ENCODE results near the gene GUCY2D.
"Not testable (repeated sequence)": the region's sequence is repeated elsewhere in the genome, so short reads cannot be mapped to it uniquely, and the experiment has no call there.

Gene GUCY2D

DNA sequence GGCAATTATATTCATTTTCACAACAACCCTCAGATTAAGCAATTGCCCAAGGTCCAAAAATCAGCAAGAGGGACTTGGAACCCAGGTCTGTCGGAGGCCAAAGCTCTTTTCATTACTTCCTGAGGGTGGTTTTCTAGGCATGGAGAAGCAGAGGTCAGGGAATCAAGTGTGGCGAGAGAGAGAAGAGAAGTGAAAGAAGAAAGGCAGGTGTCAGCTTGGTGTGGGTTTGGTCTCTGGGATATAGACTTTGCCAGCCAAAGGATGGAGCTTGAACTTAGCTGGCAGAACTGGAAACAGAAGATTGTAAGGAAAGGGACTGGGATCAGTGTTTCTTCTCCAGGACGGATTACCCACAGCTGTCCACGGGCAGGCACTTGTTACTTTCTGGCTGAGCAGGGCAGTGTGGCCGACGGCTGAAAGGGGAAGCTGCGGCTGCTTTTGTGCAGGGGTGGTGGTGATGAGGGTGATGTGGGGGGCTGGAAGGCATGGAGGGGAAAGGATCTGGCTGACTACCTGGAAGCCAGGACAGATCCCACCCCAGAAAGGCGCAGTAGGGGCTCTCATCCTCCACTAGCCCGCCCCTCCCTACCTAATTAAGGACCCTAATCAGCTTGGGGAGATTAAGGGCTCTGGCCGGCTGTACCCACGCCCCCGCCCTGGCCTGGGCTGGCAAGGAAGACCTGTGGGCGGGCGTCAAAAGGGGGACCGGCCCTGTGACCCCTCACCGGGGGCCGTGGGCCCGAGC, at the start of gene GUCY2D:
Gene GUCY2D, plus strand, starts transcription at position 640 of the 745 bp plus-strand sequence. CDS start 433 bp downstream, outside the sequence.
- no peak for DNase-seq

- DNase-seq: not testable (repeated sequence)
Measured at GRCh38 chr17:7953266-7953665, 49.1 kb upstream of the GUCY2D start.

- no peak for DNase-seq
Measured at GRCh38 chr17:7955414-7956227, 46.8 kb upstream of the GUCY2D start.

GRCh38 chr17:7956228-7956965, 46.0 kb upstream of the GUCY2D start:
- no peak for DNase-seq

GRCh38 chr17:7959503-7960253, 42.7 kb upstream of the GUCY2D start:
- DNase-seq: no peak

- DNase-seq: no peak
Measured at GRCh38 chr17:7961421-7961820, 41.0 kb upstream of the GUCY2D start.

- no peak for DNase-seq
Measured at GRCh38 chr17:7967751-7968150, 34.7 kb upstream of the GUCY2D start.

- DNase-seq: no peak
Measured at GRCh38 chr17:7969433-7969832, 33.0 kb upstream of the GUCY2D start.

- DNase-seq: no peak
Measured at GRCh38 chr17:7971651-7972050, 30.8 kb upstream of the GUCY2D start.

GRCh38 chr17:7972131-7972785, 30.2 kb upstream of the GUCY2D start:
- no peak for DNase-seq

DNA sequence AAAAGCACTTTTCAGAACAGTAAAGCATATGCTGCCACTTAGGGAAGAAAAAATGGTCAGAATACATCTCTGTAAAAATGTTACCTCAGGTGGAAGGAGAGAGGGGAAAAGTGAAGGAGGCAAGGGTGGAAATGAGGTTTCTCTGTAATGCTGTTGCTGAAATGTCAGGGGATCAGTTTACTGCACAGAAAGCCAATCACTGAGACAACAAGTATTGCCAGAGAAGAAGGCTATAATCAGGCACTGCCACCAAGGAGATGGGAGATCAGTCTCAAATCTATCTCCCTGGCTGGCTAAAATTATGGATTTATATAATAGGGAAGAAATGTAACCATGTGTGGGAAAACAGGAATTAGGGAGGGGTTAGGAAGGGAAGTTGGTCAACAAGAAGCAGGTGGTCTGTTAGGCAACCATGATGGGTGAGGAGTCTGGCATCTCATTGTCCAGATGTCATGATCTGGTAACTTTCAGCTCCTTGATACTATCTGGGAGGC, 27.7 kb upstream of the GUCY2D start:
- no peak for DNase-seq

DNA sequence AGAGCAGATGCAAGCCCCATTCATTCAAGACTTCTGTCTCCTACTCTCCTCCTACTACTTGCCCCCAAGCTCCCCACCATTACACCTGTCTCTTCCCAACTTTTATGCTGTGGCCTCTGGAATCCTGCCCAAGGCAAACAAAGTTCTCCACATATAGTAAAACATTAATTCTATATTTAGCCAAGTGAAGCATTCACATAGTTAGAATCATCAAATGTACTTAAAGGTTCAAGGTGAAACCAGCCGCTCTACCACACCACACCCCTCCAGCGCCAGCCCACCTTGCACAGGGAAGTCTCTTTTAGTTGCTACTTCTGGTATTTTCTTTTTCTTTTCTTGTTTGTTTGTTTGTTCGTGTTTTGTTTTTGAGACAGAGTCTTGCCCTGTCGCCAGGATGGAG, 25.4 kb upstream of the GUCY2D start:
- no peak for DNase-seq

GRCh38 chr17:7977805-7978204, 24.6 kb upstream of the GUCY2D start:
- no peak for DNase-seq

DNA sequence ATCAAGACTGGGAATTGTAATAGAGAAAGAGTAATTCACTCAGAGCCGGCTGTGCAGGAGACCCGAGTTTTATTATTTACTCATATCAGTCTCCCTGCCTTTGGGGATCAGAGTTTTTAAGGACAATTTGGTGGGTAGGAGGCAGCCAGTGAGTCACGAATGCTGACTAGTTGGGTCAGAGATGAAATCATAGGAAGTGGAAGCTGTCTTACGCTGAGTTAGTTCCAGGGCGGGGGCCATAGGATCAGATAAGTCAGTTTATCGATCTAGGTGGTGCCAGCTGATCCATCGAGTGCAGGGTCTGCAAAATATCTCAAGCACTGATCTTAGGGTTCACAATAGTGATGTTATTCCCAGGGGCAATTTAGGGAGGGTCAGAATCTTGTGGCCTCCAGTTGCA, 20.2 kb upstream of the GUCY2D start:
- no peak for DNase-seq

GRCh38 chr17:7982666-7983065, 19.7 kb upstream of the GUCY2D start:
- no peak for DNase-seq

DNA sequence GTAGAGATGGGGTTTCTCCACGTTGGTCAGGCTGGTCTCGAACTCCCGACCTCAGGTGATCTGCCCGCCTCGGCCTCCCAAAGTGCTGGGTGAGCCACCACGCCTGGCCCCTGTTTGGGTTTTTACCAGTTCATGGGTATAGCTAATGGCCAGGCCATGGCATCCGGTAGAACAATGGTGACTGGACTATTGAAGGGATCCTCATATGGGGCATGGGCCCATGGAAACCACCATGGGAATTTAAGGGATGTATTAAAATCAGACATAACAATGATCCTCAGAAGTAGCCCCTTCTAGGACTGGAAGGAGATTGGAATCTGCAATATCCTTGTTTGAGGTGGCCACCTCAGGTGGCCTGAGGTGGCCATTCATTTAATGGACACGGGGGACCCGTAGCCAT, 17.5 kb upstream of the GUCY2D start:
- DNase-seq: no peak

DNA sequence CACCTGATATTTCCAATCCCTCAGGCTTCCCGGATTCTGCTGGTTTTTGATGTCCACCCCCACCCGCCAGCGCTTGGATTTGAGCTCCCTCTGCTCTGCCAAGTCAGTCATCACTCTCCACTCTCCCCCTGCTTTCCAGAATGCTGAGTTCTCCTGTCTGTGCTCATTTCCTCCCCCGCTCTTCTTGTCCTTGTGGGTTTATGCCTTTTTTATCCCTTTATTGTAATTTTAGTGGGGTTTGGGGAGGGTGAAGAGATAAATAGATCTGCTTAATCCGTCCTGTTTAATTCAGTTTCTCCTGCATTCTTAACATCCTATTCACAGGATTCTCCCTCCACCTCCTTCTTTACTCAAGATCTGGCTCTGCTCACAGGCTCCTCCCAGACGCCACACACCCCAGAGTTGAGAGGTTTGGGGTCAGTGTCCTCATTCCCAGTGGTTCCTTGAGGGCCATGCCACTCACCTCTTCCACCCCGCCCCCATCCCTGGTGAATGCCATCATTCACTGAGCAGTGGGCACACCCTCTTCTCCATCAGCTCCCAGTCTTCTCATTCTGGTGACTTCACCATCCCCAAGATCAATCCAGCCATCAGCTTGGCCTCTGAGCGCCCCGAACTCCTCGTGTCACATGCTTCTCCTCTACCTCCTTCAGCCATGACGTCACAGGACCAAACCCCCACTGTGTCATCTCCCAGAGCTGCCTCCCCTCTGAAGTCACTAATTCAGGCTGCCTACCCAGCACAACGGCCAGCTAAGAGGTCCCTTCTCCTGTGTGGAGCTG, 15.1 kb upstream of the GUCY2D start:
- DNase-seq: no peak

GRCh38 chr17:7988750-7989178, 13.7 kb upstream of the GUCY2D start:
- peak; percentile 87 for DNase-seq

GRCh38 chr17:7989781-7990655, 12.4 kb upstream of the GUCY2D start:
- peak; percentile 86 for DNase-seq

- DNase-seq: no peak
Measured at GRCh38 chr17:7992516-7992915, 9.9 kb upstream of the GUCY2D start.
